Activated naive CD8-positive, alpha-beta T cell (primary cell): ENCODE data around the gene LPGAT1.
A peak's percentile ranks its signal among the peaks of the same experiment; 100 is the strongest.
"Not testable (repeated sequence)": the region's sequence is repeated elsewhere in the genome, so short reads cannot be mapped to it uniquely, and the experiment has no call there.

ENCODE experiments used
- H3K27ac Mint-ChIP-seq: one replicate; pipeline ENCODE4 v1.8.0; 2021; ENCODE audit warnings: mixed read lengths
- H3K27me3 Mint-ChIP-seq: one replicate; pipeline ENCODE4 v1.8.0; 2021; ENCODE audit warnings: mixed read lengths
- H3K36me3 Mint-ChIP-seq: one replicate; pipeline ENCODE4 v1.8.0; 2021; ENCODE audit warnings: mixed read lengths
- H3K4me1 Mint-ChIP-seq: one replicate; pipeline ENCODE4 v1.8.0; 2021; ENCODE audit warnings: low read depth, mixed read lengths
- H3K4me3 Mint-ChIP-seq: one replicate; pipeline ENCODE4 v1.8.0; 2021; ENCODE audit warnings: mild to moderate bottlenecking, mixed read lengths
- H3K9me3 Mint-ChIP-seq: one replicate; pipeline ENCODE4 v1.8.0; 2021; ENCODE audit warnings: low read depth, mixed read lengths

The LPGAT1 gene

DNA sequence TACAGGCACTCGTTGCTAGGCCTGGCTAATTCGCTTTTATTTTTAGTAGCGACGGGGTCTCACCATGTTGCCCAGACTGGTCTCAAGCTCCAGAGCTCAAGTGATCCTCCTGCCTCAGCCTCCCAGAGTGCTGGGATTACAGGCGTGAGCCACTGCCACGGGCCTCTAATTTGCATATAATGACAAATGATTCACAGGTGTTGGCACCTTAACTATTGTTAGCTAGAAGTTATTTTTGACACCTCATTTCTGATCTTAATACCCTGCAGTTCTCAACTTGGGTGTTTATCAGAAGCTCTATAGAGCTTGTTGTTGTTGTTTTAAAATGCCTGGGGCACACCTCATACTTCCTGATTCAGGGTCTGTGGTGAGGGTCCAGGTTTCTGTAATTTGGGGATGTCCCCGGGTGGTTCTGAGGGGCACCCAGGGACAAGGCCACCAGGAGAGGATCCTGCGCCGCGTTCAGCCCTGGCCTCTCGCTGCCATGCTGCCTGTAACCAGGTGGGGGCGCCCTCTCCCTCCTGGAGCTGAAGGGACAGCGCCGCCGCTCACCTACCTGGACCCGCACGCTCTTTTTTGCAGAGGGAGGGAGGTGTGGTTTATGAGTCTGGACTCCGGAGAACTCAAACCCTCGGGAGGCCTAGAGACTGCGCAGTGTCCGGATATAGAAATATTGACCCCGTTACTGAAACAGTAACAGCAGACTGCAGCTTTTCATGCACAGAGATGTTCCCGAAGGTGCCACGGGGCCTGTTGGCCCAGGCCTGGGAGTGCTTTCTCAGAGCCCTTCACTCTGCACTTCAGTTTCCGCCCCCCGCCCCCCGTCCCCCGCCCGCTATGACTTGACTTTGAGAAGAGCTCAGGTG is 132.2 kb downstream of the LPGAT1 start:
- Mint-ChIP-seq H3K27ac (no peak overlapping the region), H3K4me1 (peaks cover 26% of the 10 kb centered on the region), H3K9me3 (no peaks in the 10 kb centered on the region)

DNA sequence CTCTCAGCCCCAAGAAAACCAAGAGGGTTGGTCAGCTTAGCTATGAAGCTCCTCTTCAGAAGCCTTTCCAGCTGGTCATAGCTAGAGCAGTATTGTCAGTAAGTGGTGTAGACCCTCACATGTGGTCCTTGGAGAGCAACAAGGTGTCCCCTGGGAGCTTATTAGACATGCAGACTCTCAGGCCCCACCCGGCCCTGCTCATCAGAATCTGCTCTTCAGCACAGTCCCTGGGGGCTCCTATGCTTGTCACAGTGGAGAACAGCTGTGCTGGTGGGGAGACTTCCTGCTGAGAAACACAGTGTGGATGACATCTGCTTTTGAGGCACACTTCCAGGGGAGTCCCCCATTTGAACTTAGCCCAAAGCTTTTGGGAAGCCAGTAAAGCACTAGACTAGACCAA is 133.2 kb downstream of the LPGAT1 start:
- Mint-ChIP-seq H3K36me3 (no peaks in the 10 kb centered on the region), H3K9me3 (no peaks in the 10 kb centered on the region), H3K4me3 (no peak overlapping the region), H3K27me3 (no peaks in the 10 kb centered on the region), H3K4me1 (peaks cover 26% of the 10 kb centered on the region), H3K27ac (no peak overlapping the region)

More for the DNA sequence above, 132.2 kb downstream of the LPGAT1 start:
- peak overlapping the region; percentile 72 for H3K4me3 Mint-ChIP-seq
- no peaks in the 10 kb centered on the region for H3K27me3 Mint-ChIP-seq
- H3K36me3 Mint-ChIP-seq = no peaks in the 10 kb centered on the region

DNA sequence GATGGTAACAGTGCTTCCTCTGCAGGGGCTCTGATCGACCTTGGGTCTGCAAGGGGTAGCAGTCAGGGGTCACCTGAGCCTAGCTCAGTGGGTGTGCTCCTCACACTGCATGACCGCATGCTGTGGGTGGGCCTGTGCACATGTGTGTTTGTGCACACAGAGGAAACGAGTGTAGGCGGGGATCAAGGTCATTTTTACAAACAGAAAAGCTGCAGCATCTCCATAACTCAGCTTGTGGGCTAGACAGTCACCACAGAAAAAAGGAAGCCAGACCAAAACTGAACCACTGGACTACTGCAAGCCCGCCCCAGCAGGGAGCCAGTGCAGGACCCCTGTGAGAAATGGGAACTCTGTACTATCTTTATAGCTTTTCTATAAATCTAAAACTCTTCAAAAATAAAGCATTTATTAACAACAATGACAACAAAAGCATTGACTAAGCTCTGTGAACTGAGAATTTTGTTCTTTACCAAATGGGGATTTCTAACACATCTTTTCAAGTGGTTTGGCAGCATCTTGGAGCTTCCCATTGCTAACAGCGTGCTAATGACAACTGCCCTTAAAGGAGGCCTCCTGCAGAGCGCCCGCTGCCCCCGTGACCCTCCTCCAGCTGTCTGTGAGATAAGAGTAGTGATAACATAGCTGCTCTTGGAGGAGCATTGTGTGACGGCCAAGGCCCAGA is 135.3 kb downstream of the LPGAT1 start:
- H3K4me3 Mint-ChIP-seq = no peak overlapping the region
- no peak overlapping the region for H3K27ac Mint-ChIP-seq
- no peaks in the 10 kb centered on the region for H3K36me3 Mint-ChIP-seq
- H3K9me3 Mint-ChIP-seq = no peaks in the 10 kb centered on the region
- no peaks in the 10 kb centered on the region for H3K27me3 Mint-ChIP-seq
- H3K4me1 Mint-ChIP-seq = peaks cover 26% of the 10 kb centered on the region

DNA sequence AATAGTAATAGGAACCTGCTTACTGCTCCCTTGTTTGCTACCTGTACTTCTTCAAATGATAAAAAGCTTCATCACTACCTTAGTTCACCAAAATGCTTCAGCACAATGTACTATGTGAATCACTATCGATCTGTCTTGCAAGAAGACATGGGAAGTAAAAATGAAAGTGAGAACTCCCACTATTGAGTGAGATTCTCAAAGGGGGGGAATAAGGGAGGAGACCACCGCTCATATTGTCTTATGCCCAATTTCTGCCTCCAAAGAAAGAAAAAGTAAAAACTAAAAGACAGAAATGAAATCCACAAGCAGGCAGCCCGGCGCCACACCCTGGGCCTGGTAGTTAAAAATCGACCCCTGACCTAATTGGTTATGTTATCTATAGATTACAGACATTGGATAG is 136.7 kb downstream of the LPGAT1 start:
- not testable (repeated sequence) for H3K36me3 Mint-ChIP-seq, H3K4me3 Mint-ChIP-seq, H3K9me3 Mint-ChIP-seq, H3K27ac Mint-ChIP-seq, H3K27me3 Mint-ChIP-seq
- H3K4me1 Mint-ChIP-seq = peaks cover 24% of the 10 kb centered on the region
